HFFc6 (cell line): ENCODE data around the gene AKAP6. TPM values are rescaled to one million over a fixed set of nuclear protein-coding genes. Genes with fewer than 3 reads are reported as not detected.

ENCODE experiments used
- DNase-seq: peaks from one replicate; pipeline ENCODE4 v3.0.0-alpha.2; 2018
- H3K27ac Mint-ChIP-seq: 2 replicates; pipeline ENCODE4 v1.8.0; 2020; ENCODE audit warnings: mild to moderate bottlenecking, mixed read lengths
- H3K27me3 Mint-ChIP-seq: 2 replicates; pipeline ENCODE4 v1.8.0; 2021; ENCODE audit warnings: mild to moderate bottlenecking, moderate library complexity, mixed read lengths; ENCODE audit not compliant: insufficient read depth
- H3K36me3 Mint-ChIP-seq: 2 replicates; pipeline ENCODE4 v1.8.0; 2021; ENCODE audit warnings: low read depth, mixed read lengths
- H3K4me1 Mint-ChIP-seq: 2 replicates; pipeline ENCODE4 v1.8.0; 2020; ENCODE audit warnings: low read depth, mixed read lengths
- H3K4me3 Mint-ChIP-seq: 2 replicates; pipeline ENCODE4 v1.8.0; 2020; ENCODE audit warnings: mild to moderate bottlenecking, moderate library complexity, mixed read lengths
- H3K9me3 Mint-ChIP-seq: 2 replicates; pipeline ENCODE4 v1.8.0; 2020; ENCODE audit warnings: mild to moderate bottlenecking, mixed read lengths
- total RNA-seq, 6 experiments: library from RNA; stranded (reverse); fragmentation: NEBNext Ultra II Directional; extraction: Animal tissue kit (Norgen Biotek cat#: 25700); gene quantifications; 2 replicates in 1 of 6; 3 replicates in 5 of 6; pipeline ENCODE4 v1.2.3, GENCODE V29; 2021
- TF ChIP-seq, protein P1 (sequence below): fragments of 200-600 bp; sonication (generic); IDR thresholded peaks from 2 replicates; pipeline ENCODE4 v1.5.0; 2021; ENCODE audit warnings: antibody characterized with exemption, mild to moderate bottlenecking

AKAP6 gene
- total RNA-seq, 6 experiments from 2014 or later = 6.1 to 9.8 (median 6.5) TPM

DNA sequence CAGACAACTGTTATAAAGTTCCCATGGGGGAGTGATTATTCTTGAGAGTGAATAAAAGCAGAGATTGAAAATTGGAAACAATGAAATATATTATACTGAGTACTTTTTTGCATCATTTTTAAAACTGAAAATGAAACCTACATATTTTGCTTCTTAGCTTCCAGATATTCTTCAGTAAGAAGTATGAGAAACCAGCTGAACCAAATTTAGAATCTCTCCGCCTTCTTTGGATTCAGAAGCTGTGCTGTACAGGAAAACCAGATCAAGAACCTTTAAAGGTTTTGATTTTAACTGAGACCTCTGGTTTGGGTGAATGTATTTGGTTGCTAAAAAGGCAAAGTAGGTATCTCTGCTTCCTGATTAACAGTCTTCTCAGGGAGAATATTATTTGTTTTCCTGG lies 109.4 kb downstream of the AKAP6 start:
- Mint-ChIP-seq H3K36me3 (0 out of 2 replicates have a peak, but pooled peaks cover 4% of the 10 kb centered on the region), H3K4me1 (peaks cover 11% of the 10 kb centered on the region; the same call in 1 of the 2 replicates), H3K9me3 (no peaks in the 10 kb centered on the region), H3K4me3 (peak overlapping the region; percentile 34; the same call in 1 of the 2 replicates), H3K27ac (no peak overlapping the region), H3K27me3 (peaks cover under 1% of the 10 kb centered on the region)
- DNase-seq = no peak
- TF ChIP-seq, protein P1, sequence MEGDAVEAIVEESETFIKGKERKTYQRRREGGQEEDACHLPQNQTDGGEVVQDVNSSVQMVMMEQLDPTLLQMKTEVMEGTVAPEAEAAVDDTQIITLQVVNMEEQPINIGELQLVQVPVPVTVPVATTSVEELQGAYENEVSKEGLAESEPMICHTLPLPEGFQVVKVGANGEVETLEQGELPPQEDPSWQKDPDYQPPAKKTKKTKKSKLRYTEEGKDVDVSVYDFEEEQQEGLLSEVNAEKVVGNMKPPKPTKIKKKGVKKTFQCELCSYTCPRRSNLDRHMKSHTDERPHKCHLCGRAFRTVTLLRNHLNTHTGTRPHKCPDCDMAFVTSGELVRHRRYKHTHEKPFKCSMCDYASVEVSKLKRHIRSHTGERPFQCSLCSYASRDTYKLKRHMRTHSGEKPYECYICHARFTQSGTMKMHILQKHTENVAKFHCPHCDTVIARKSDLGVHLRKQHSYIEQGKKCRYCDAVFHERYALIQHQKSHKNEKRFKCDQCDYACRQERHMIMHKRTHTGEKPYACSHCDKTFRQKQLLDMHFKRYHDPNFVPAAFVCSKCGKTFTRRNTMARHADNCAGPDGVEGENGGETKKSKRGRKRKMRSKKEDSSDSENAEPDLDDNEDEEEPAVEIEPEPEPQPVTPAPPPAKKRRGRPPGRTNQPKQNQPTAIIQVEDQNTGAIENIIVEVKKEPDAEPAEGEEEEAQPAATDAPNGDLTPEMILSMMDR = no peak

DNA sequence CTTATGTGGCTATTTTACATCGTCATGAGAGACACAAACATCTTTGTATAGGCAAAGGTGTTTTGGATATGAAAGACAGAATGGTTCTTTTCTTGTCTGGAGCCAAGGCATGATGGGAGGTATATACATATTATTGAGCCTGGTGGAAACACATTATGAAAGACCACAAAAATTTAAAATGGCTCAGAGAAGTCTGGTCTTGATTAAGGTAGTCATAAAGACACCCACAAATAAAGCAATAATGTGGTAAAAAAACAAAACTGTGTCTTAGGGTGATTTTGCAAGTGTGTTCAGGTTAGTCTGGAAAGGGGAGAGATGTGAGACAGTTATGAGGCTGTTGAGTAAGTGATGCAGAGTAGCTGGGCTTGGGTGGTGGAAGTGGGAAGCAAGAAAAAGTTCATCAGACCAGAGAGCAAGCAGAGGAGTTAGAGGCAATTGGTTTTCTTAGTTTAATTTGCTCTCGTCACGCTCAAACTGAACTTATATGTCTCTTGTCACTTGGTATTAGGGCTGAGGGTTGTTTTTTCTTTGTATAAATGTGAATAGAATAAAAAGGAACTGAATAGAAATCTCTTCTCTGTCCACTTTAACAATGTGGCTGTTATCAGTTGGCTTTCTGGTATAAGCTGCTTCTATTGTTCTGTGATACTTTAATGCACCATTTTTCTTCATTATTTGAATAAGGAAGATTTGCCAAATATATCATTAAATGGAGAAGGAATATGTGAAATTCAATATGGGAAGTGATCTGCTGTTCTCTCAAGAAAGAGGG lies 115.0 kb downstream of the AKAP6 start:
- H3K4me1 Mint-ChIP-seq = peaks cover 22% of the 10 kb centered on the region
- H3K4me3 Mint-ChIP-seq = no peak overlapping the region
- TF ChIP-seq, protein P1 = no peak
- H3K9me3 Mint-ChIP-seq = no peaks in the 10 kb centered on the region
- no peaks in the 10 kb centered on the region for H3K27me3 Mint-ChIP-seq
- H3K36me3 Mint-ChIP-seq = peaks cover 4% of the 10 kb centered on the region; the same call in 1 of the 2 replicates
- no peak overlapping the region for H3K27ac Mint-ChIP-seq
- DNase-seq = no peak

DNA sequence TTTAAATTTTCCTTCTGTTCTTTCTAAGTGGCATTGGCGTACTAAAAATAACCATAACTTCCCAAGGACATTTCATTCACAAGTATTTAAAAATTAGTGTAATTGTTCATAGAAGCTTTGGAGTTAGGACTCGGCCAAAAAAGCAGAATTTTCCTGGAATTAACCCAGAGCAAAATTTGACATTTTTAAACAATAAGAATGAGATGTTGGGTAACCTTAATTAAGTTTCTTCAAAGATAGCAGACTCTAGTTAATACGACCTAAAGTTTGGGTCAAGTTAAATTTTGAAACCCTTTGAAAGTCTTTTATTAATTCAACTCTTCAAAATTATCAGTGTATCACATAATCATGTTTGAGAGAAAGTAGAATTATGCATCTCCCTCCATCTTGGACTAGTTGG lies 118.3 kb downstream of the AKAP6 start:
- Mint-ChIP-seq H3K4me3 (no peak overlapping the region), H3K27ac (no peak overlapping the region), H3K9me3 (no peaks in the 10 kb centered on the region), H3K4me1 (peaks cover 41% of the 10 kb centered on the region), H3K36me3 (no peaks in the 10 kb centered on the region; the same call in 1 of the 2 replicates), H3K27me3 (no peaks in the 10 kb centered on the region)
- no peak for DNase-seq
- TF ChIP-seq, protein P1 = no peak

DNA sequence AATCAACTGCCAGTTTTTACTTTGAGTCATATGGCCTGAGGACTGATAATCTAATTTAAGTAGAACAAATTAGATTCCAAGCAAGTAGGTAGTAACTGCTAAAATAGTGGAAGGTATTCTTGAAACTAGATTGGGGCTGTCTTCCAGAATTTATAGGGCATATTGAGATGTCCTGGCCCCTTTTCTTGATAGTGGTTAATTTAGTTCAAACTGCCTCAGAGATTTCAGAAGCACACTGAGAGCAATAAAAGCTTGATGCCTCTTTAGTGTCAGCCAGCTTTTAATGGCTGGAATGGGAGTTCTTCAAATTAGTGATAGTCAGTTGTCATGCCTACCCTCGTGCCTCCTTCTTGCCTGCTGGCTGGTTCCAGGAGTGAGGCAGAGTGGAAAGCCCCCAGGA lies 120.5 kb downstream of the AKAP6 start:
- Mint-ChIP-seq H3K27me3 (no peaks in the 10 kb centered on the region), H3K36me3 (no peaks in the 10 kb centered on the region; the same call in 1 of the 2 replicates), H3K9me3 (no peaks in the 10 kb centered on the region), H3K4me1 (peaks cover 40% of the 10 kb centered on the region), H3K27ac (no peak overlapping the region), H3K4me3 (no peak overlapping the region)
- DNase-seq = no peak
- TF ChIP-seq, protein P1 = no peak

DNA sequence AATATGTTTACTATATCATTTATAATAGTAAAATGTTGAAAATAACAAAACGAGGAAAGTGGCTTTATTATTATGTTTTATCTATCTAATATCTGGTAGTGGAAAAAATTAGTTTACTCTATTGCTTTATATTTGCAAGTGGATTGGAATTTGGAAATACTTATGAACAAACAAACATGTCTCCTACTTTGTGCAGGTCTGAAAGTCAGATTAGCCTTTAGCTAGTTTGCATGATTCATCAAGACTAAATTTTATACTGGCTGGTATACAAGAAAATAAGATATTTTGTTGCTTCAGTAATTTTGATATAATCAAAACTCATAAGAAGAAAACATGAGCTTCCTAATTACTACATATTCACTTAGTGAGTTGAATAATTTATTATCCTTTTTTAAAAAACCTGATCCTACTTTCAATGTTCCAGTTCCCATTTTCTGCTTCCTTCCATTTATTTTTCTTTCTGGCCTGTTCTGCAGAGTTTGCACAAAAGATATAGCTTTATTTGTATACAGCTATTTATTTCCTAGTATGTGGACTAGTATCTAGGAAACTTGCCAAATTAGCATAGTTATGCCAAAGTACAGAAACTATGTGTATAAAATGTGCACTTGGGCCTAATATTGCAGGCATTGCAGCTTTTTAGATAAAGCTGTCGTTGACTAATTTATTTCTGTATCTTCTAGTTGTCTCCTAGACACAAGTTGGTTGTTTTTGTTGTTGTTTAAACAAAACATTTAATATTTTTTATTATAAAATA lies 122.0 kb downstream of the AKAP6 start:
- TF ChIP-seq, protein P1 = no peak
- DNase-seq = peak; percentile 7
- H3K4me1 Mint-ChIP-seq = peaks cover 41% of the 10 kb centered on the region
- H3K9me3 Mint-ChIP-seq = no peaks in the 10 kb centered on the region
- H3K27me3 Mint-ChIP-seq = no peaks in the 10 kb centered on the region
- no peaks in the 10 kb centered on the region; the same call in 1 of the 2 replicates for H3K36me3 Mint-ChIP-seq
- H3K4me3 Mint-ChIP-seq = no peak overlapping the region
- H3K27ac Mint-ChIP-seq = no peak overlapping the region; the same call in 1 of the 2 replicates
